Measurements from ENCODE around the gene CRIP3.

- TF ChIP-seq CTCF (conservative IDR thresholded peaks at IDR 0.05; ENCODE audit: low read length): no peak
- no peak for TF ChIP-seq EZH2phosphoT487 (IDR thresholded peaks at IDR 0.05; ENCODE audit: borderline replicate concordance)
Measured at GRCh38 chr6:43264599-43265145, 44.0 kb downstream of the CRIP3 start.
